ENCODE measurements around the gene FAM25A. TPM values are rescaled to one million over a fixed set of nuclear protein-coding genes. Genes with fewer than 3 reads are reported as not detected.

Gene FAM25A
- not detected for total RNA-seq

DNA sequence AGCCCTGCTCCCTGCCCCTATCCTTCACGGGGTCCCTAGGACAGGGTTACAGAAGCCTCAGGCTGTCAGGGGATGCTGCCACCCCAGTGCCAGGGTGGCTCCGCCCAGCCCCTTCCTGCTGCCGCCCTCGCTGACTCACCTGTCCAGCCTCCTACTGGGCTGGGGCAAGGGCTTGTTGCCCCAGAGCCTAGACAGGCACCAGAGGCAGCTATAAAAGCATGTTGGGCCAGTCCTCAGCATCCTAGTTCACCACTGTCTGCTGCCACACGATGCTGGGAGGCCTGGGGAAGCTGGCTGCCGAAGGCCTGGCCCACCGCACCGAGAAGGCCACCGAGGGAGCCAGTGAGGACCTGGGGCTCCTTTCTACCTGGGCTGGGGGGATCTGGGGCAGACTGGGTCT lies at the start of gene FAM25A:
FAM25A (plus strand) TSS at position 239 of the 400 bp plus-strand sequence; CDS start at position 270, 31 bp downstream.

Small RNA genes within 50 kb of the gene (small RNA-seq; reads per million reads assigned to genes)
- gene AL136982.5 (not detected), gene BMS1P3 (not detected), gene FAM25A (not detected), gene RNU6-529P (not detected)

Other genes starting within 250 kb of the FAM25A start
- 5.1 TPM for gene MMRN2, start 62.7 kb upstream of the FAM25A start, total RNA-seq
- 29.1 TPM for gene SNCG, start 61.7 kb upstream of the FAM25A start, total RNA-seq
- gene ADIRF, start 51.8 kb upstream of the FAM25A start, total RNA-seq: 4.8 TPM
- 407 TPM for gene GLUD1, start 74.5 kb downstream of the FAM25A start, total RNA-seq
- 36.9 TPM for gene SHLD2, start 74.9 kb downstream of the FAM25A start, total RNA-seq
- 2.3 TPM for gene NUTM2A, start 205.2 kb downstream of the FAM25A start, total RNA-seq

Measured in diencephalon (tissue), 1 donor.